IPS DF 6.9 (cell line): ENCODE measurements around the gene UCN.

Experiments
- DNase-seq: peaks from one replicate; pipeline ENCODE4 v3.0.0-alpha.2; 2013; ENCODE audit warnings: low read depth, low spot score
- H3K27ac ChIP-seq: one replicate; pipeline ENCODE4 v1.5.1; 2013; ENCODE audit warnings: low read length, control low read depth
- H3K27me3 ChIP-seq: 2 replicates; pipeline ENCODE4 v1.6.1; 2013; ENCODE audit warnings: mild to moderate bottlenecking, low read length; ENCODE audit not compliant: control insufficient read depth, insufficient read depth
- H3K36me3 ChIP-seq: 2 replicates; pipeline ENCODE4 v1.6.1; 2013; ENCODE audit warnings: low read length; ENCODE audit not compliant: control insufficient read depth, insufficient read depth
- H3K4me1 ChIP-seq: 2 replicates; pipeline ENCODE4 v1.6.1; 2013; ENCODE audit warnings: low read length; ENCODE audit not compliant: control insufficient read depth, insufficient read depth
- H3K4me3 ChIP-seq: 2 replicates; pipeline ENCODE4 v1.5.1; 2013; ENCODE audit warnings: mild to moderate bottlenecking, low read length
- H3K9me3 ChIP-seq: 2 replicates; pipeline ENCODE4 v1.6.1; 2013; ENCODE audit warnings: low read length, inconsistent platforms; ENCODE audit not compliant: control insufficient read depth, insufficient read depth
- WGBS: extraction: QIAGEN DNeasy Blood & Tissue Kit; methylation state at CpG from one replicate; pipeline ENCODE4 v1.1.7; 2013; ENCODE audit warnings: mixed read lengths, missing lambda C conversion rate; ENCODE audit not compliant: insufficient read length, insufficient coverage; 5-methylcytosine and 5-hydroxymethylcytosine counted together

UCN gene

GRCh38 chr2:27261241-27261925 lies 46.9 kb downstream of the UCN start:
- peak overlapping the region; percentile 81; the same call in 1 of the 2 replicates for H3K4me3 ChIP-seq
- no peak for DNase-seq
- WGBS, result no CpG with 5 or more reads among the region's 11 CpGs
- no peaks in the 10 kb centered on the region for H3K9me3 ChIP-seq
- peaks cover 4% of the 10 kb centered on the region; the same call in 1 of the 2 replicates for H3K4me1 ChIP-seq
- no peaks in the 10 kb centered on the region for H3K36me3 ChIP-seq
- H3K27ac ChIP-seq, result no peak overlapping the region
- H3K27me3 ChIP-seq, result peaks cover 40% of the 10 kb centered on the region

GRCh38 chr2:27258051-27258450 lies 50.2 kb downstream of the UCN start:
- no peak overlapping the region for H3K4me3 ChIP-seq
- no peak for DNase-seq
- no peak overlapping the region for H3K27ac ChIP-seq
- H3K27me3 ChIP-seq, result peaks cover 14% of the 10 kb centered on the region
- no peaks in the 10 kb centered on the region for H3K9me3 ChIP-seq
- no CpG with 5 or more reads among the region's 8 CpGs for WGBS
- no peaks in the 10 kb centered on the region for H3K36me3 ChIP-seq
- H3K4me1 ChIP-seq, result peaks cover 4% of the 10 kb centered on the region; the same call in 1 of the 2 replicates
